GM12892 (cell line): ENCODE data around the gene C22orf23.

Source experiments
- DNase-seq: peaks from one replicate; pipeline ENCODE4 v3.0.0; 2011; ENCODE audit not compliant: insufficient read length
- FAIRE-seq: peaks from 2 replicates; lab custom pipeline; 2011; peaks lifted over from hg19 to GRCh38; lab: Jason Lieb, UNC
- POLR2A ChIP-seq: IDR thresholded peaks from 2 replicates; pipeline ENCODE4 v1.6.1; 2011; ENCODE audit warnings: low read depth, low read length, control low read depth
- POLR2AphosphoS5 ChIP-seq: IDR thresholded peaks from 2 replicates; pipeline ENCODE4 v1.6.1; 2011; ENCODE audit warnings: low read depth, low read length, control low read depth
- TAF1 ChIP-seq: IDR thresholded peaks from 2 replicates; pipeline ENCODE4 v1.6.1; 2011; ENCODE audit warnings: low read depth, mild to moderate bottlenecking, control low read depth, low read length, borderline replicate concordance

Gene C22orf23

DNA sequence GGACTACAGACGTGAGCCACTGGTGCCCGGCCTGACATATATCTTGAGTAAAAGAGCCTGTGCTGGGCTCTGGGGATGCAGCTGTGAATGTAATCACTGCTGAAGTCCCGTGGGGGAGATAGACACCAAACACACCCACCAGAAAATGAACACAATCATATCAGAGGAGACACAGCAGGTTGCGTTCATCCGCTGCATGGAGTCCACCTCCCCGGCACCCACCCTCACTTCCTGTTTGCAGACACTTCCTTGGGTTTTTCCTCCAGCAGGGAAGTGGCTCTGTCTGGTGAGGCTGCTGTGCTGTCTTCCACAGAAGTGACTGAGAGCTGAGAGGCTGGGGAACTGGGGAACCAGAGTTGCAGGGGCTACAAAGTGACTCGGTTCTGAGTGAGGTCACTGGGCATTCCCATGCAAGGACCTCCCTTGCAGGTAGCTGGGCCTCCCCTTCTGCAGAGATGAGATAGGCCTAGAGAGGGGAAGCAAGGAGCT is 40.1 kb downstream of the C22orf23 start:
- DNase-seq (no peak), FAIRE-seq (no peak)
- no peak for TF ChIP-seq TAF1
- TF ChIP-seq POLR2A = no peak
- no peak for TF ChIP-seq POLR2AphosphoS5

DNA sequence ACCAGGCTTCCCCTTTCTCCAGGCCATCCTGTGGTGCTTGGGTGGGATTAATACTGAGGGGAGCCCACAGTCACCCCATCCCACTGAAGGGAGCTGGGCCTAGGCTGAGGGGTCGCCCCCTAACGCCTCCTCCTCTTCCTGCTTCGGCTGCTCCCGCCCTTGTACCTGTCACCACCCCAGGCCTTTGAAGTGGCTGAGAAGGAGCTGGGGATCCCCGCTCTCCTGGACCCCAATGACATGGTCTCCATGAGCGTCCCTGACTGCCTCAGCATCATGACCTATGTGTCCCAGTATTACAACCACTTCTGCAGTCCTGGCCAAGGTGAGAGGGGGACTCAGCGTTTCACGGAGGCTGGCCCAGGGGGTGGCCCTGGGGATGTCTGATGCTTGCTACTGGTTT is 41.2 kb downstream of the C22orf23 start:
- TF ChIP-seq POLR2AphosphoS5 = no peak
- TF ChIP-seq POLR2A = no peak
- TF ChIP-seq TAF1 = no peak
- DNase-seq (no peak), FAIRE-seq (no peak)

DNA sequence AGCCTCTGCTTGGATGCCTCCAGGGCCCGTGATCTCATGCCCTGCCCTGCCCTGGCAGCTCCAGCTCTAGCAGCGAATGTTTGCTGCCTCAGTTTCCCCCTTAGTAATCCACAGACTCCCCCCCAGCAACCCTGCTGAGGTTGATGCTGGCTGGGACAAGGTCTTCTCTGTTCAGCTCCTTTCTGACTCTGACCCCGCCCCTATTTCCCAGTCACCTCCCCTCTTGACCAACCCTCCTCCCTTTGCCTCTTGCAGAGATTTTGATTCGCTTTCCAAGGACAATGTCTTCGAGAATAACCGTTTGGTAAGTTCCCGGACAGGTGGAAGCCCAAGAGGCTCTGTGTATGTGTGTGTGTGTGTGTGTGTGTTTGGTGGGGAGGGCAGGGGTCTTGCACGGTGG is 41.7 kb downstream of the C22orf23 start:
- no peak for FAIRE-seq
- no peak for DNase-seq
- TF ChIP-seq POLR2A = no peak
- TF ChIP-seq POLR2AphosphoS5 = no peak
- no peak for TF ChIP-seq TAF1

DNA sequence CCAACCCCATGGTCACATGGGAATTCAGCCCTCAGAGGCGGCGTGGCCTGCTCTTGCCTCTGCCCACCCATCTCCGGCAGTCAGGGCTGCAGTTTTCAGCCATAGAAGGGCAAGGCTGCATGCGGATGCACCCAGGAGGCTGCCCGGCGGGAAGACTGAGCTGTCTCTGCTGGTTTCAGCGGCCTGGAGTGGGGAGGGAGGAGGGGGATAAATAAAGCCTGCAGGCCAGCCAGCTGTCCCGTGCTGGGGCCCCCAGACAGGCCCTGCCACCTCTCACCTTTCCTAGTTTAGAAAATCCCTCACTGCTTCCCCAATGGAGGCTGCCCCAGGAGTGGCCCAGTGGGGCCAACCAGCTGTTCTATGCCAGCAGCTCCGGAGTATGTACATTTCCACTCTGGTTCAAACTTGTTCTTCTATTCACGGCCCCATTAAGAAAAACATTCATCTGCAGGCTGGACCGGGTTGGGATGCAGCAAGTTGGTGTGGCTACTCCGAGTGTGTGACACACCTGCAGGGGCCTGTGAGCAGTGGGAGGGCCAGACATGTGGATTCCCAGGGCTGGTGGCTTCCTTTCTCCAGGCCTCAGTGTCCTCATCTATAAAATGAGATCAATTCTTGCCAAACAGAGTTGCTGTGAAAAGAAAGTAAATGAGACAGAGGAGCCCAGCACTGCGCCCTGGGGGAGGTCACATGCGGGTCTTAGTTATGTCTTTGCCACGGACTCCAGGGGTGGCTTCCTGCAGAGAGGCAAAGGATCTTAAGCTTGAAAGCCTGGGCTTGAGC is 42.3 kb downstream of the C22orf23 start:
- TF ChIP-seq TAF1 (no peak), POLR2A (no peak), POLR2AphosphoS5 (no peak)
- FAIRE-seq = no peak
- DNase-seq = no peak

DNA sequence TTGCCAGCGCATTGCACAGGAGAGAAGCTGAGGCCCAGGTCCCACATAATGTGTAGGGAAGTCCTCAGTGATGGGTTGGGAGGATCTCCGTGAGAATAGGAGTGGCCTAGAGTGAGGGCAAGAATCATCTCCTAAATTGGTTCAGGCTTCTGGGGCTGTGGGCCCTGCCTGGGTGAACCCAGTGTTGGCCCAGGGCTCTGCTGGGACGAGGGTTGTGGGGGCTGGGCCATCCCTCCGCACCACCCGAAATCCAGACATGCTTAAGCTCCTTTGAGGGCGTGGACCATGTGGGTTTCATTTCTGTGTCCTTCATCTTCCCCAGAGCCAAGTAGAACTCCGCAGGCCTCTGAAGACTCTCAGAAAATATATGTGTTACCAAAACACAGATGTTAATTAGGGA is 43.6 kb downstream of the C22orf23 start:
- DNase-seq = no peak
- TF ChIP-seq POLR2AphosphoS5 (no peak), TAF1 (no peak), POLR2A (no peak)
- FAIRE-seq = no peak

DNA sequence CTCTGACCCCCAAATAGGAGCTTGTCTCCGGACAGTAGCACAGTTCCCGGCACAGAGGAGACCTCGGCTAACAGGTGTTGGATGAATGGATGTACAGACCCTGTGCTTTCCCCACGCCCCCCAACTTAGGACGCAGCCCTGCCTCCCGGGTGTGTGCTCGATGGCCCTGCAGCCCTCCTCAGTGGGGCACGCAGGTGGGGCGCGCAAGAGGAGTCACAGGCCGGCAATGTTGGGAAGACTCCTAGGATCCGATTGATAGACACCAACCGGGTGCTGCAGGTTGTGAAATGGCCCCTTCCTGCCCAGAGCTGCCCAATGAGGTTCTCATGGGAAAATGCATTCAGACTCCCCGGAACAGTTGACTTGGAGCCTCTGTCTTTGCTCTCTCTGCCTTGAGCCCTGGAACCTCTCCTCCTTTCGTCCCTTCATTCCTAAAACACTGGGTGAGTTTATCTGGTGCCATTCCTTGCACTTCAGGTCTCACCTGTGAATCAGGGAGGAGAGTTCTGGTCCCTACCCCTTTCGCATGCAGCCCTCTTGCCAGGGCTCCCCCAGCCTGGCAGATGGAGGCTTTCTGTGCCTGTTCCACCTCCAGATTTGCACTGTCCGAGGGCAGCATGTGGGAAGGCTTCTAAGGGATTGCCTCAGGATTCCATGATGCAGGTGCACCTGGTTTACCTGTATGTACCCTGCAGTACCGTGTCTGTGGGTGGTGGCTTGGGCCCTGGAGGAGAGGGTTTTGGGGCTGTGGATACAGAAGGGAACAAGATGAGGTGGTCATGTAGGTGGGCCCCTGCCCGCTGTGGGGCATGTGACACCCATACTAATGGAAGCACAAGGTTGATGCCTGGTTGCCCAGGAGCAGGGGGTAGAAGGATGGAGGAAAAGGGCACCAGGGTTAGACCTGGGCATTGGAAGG is 46.1 kb downstream of the C22orf23 start:
- FAIRE-seq (peak; percentile 33), DNase-seq (no peak)
- no peak for TF ChIP-seq POLR2AphosphoS5
- TF ChIP-seq POLR2A = no peak
- no peak for TF ChIP-seq TAF1

DNA sequence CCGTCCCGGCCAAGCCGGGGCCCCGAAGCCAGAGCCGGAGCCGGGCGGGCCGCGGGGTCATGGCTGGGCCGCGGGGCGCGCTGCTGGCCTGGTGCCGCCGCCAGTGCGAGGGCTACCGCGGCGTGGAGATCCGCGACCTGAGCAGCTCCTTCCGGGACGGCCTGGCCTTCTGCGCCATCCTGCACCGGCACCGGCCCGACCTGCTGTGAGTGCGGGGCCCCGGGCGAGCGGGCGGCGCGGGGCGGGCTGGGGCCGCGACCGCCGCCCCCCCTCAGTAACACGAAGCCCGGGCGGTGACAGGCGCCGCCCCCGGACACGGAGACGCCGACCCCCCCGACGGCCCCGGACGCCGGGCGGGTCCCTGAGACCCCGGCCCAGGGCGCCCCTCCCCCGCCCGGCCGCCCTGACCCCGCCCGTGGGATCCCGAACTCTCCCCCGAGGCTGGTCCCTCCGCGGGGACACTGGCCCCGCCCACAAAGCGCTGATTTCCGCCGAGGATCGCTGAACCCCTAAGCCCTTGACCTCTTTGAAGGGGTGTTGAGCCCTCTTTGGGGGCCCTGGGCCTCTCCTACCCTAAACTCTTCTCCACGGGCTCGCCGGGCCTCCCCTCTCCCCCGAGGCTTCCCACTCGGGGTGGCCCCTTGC is 46.9 kb downstream of the C22orf23 start:
- TF ChIP-seq POLR2A (no peak), TAF1 (no peak), POLR2AphosphoS5 (no peak)
- peak; percentile 69 for DNase-seq
- peak; percentile 73 for FAIRE-seq

DNA sequence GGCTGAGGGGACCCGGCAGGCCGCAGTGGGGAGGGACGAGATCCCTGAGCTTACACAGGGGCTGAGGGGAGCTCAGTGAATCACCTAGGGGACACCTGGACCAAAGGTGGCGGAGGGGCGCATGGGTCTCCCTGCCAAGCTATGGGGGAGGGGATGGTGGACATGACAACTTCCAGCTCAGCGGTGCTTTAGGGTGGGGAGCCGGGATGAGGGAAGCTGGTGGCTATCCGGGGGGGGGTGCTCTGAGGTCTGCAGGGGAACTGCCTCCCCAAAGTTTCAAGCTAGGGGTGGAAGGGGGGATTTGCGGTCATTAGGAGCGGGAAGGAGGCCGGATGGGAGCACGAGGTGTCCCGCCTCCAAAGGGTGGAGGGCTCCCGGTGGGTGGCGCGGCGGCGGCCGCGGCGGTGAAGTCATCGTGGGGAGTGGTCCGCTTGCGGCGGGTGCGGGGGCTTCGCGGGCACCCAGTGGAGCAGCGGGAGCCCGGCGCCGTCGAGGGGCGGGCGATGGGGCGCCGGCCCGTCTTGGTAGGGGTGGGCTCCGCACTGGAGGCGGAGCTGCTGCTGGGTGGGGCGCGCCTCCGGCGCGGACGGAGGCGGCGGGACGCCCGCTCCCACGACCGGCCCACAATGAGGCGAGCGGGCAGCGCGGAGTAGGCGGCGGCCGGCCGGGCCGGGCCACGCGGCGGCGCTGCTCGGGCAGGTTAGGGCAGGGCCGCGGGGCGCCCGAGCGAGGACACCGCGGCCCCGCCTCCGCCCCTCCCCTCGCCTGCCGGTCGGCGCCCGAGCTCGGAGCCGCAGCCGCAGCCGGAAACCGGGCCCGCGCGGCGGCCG is 47.7 kb downstream of the C22orf23 start, which contains the start of gene MICALL1:
Gene MICALL1 (plus strand): TSS at position 764 of the 830 bp plus-strand sequence. CDS start 126 bp downstream, outside the sequence.
- TF ChIP-seq POLR2AphosphoS5 = no peak
- TF ChIP-seq POLR2A = no peak
- TF ChIP-seq TAF1 = peak; percentile 45; the same call in 1 of the 2 replicates
- FAIRE-seq = peak; percentile 93
- peak; percentile 87 for DNase-seq

DNA sequence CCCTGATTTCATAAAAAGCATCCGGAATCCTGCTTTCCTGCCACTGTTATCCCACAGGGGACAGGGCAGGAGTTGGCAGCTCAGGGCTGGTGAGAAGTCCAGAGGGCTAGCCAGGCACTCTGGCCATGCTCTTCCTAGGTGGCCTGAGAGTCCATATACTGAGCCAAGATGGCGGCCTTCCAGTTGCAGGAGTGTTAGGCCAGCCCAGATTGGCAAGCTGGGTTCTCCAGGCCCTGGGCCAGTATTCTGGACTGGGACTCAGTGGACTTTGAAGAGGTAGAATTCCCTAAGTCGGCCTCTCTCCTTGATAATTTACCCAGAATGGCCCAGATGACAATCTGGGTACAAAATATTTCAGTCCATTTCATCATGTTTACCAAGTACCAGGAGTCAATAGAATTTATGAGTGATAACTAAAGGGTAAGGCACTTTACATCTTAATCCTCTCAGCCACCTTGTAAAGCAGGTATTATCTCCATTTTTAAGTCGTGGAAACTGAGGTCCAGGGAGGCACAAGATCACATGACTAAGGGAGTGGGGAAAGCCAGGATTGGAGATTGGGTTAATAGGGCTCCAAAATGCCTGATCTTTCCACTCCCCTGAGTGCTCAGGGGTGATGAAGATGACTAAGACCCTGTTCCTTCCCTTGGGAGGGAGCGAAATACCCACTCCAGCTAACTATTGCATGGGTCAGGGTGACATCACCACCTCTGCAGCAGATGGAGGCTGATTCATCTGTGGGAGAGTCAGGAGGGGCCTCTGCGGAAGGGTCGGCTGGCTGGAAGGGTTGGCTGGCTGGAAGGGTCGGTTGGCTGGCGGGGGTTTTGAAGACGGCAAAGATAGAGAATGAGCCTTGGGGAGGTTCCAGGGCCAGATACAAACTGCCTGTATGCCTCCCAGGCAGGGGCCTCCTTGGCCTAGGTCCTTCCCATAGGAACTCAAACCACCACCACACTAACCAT is 48.5 kb downstream of the C22orf23 start:
- no peak for TF ChIP-seq POLR2A
- no peak for DNase-seq
- no peak for FAIRE-seq

DNA sequence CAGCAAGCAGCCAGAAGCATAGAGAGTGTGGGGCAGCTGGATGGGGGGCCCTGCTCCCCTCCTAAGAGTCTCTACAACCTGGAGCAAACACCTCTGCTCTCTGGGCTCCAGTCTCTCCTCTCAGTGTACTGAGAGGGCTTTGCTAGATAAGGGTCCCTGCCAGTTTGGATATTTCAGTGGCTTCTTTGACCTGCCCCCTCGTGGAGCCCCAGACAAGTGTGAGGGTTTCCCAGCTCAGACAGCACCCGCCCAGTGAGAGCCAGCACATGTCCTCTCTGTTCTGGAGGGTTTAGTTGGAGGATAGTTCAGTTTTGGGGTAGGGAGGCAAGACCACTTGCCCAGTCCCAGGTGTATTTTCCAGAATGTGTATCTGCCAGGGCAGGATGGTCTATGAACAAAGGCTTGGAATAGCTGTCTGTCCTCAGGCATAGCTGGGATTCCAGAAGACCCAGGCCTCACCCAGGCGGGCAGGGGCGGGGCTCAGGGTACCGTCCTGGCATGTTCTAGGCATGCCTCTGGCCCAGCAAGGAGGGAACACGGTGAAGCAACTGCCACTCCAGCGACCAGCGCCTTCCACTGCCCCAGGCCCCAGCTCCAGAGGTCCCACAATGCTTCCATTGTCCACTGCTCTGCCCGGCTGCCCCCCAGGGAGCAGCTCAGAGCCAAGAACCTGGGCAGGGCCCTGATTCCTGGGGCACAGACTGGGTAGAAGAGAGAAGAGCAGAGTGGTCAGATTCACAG is 54.8 kb downstream of the C22orf23 start:
- TF ChIP-seq POLR2AphosphoS5 = no peak
- no peak for TF ChIP-seq POLR2A
- no peak for TF ChIP-seq TAF1
- DNase-seq (no peak), FAIRE-seq (no peak)
